ENCODE data around the gene THSD4. TPM values are rescaled to one million over a fixed set of nuclear protein-coding genes. Genes with fewer than 3 reads are reported as not detected.

Gene THSD4
- total and polyA plus RNA-seq, 9 of the 15 experiments (the other 6 are each of a cell fraction or from before 2014, with no cell fraction given) = 0.04 TPM; not detected in 5

GRCh38 chr15:71152542-71152941 lies 37.3 kb downstream of the THSD4 start:
- intact Hi-C loops (cut with micrococcal nuclease) = no loop called here
- WGBS (ENCODE audit: insufficient coverage, low coverage, missing lambda C conversion rate) = 0% methylated on average over 7 of the region's 7 CpGs
- POLR2A ChIA-PET = no interaction called here

DNA sequence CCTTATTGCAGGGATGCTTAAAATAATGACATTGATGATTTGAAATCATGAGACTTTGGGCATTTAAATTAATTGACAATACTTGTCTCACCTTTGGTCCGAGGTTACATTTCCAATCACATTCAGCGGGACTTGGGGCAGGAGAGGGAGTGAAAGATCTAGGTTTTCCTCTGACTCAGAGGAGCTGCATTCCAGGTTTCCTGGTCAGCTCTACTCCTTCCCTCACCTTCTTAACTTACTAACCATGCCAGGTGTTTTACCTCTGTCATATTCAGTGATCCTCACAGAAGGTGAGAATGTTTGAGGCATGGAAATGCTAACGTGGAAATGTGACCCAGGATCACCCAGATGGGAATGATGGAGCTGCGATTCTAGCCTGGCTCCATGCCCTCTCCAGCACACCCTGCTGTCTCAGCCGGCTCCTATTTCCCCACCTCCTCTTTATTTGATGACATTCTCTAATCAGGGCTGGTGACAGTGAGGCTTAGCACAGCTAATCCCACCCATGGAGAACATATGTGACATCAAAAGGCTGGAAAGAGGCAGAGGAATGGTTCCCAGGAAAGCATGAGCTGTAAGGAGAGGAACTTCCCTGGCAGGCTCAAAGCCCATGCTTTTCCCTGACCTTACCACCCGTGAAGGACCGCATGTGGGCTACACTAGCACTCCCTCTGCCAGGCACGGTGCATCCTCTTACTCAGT lies 38.7 kb downstream of the THSD4 start:
- ATAC-seq (no peak), DNase-seq (ENCODE audit: extremely low read depth in 1 of 4, low spot score in 3 of 4) (no peak), FAIRE-seq (no peak)
- no peak overlapping the region for H3K27ac ChIP-seq (ENCODE audit: extremely low read depth, low read depth, low read length)
- no peak overlapping the region for H2AFZ ChIP-seq (ENCODE audit: low read depth, low read length)
- 1% methylated on average over 8 of the region's 8 CpGs for WGBS (ENCODE audit: insufficient coverage, low coverage, missing lambda C conversion rate)
- H3K4me2 ChIP-seq (ENCODE audit: insufficient read depth, low read length) = no peak overlapping the region
- no TSS peak for BruUV-seq (replicated peaks)
- H4K20me1 ChIP-seq (replicated peaks; ENCODE audit: control insufficient read depth, insufficient read depth, low read length) = no peaks in the 10 kb centered on the region
- no peak overlapping the region; a peak in 1 of 4 replicates for H3K9ac ChIP-seq (ENCODE audit: insufficient read depth in 1 of 2, low read depth in 2 of 2, low read length in 2 of 2)
- no peaks in the 10 kb centered on the region for H3K9me1 ChIP-seq (ENCODE audit: control insufficient read depth, insufficient read depth, low read length)
- CTCF ChIA-PET (ENCODE audit: low intra/inter-chr PET ratio) = no interaction called here
- no peaks in the 10 kb centered on the region for H3K27me3 ChIP-seq (ENCODE audit: control insufficient read depth in 2 of 2, insufficient read depth in 2 of 2, low read length in 2 of 2)
- no peaks in the 10 kb centered on the region for H3K9me3 ChIP-seq (replicated peaks; ENCODE audit: control insufficient read depth, insufficient read depth, low read depth, low read length)
- no peaks in the 10 kb centered on the region for H3K4me1 ChIP-seq (replicated peaks in 1 of 2; ENCODE audit: control insufficient read depth in 2 of 2, insufficient read depth in 2 of 2, low read length in 2 of 2)
- TF ChIP-seq TRIM24 (IDR thresholded peaks at IDR 0.05) = no peak
- TF ChIP-seq ZNF717 (CRISPR knock-in tag; IDR thresholded peaks at IDR 0.05) = no peak
- TF ChIP-seq DNMT1 (IDR thresholded peaks at IDR 0.05) = no peak
- TF ChIP-seq CBX5 (IDR thresholded peaks at IDR 0.05; ENCODE audit: borderline replicate concordance, low read depth) = no peak
- TF ChIP-seq, protein P1, sequence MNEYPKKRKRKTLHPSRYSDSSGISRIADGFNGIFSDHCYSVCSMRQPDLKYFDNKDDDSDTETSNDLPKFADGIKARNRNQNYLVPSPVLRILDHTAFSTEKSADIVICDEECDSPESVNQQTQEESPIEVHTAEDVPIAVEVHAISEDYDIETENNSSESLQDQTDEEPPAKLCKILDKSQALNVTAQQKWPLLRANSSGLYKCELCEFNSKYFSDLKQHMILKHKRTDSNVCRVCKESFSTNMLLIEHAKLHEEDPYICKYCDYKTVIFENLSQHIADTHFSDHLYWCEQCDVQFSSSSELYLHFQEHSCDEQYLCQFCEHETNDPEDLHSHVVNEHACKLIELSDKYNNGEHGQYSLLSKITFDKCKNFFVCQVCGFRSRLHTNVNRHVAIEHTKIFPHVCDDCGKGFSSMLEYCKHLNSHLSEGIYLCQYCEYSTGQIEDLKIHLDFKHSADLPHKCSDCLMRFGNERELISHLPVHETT (CRISPR knock-in tag; conservative IDR thresholded peaks at IDR 0.05 in 1 of 2, IDR thresholded peaks at IDR 0.05 in 1 of 2) = no peak
- TF ChIP-seq XRCC5 (IDR thresholded peaks at IDR 0.05; ENCODE audit: low read depth, low read length) = no peak
- in situ Hi-C loops (cut with MboI) (no loop called here), intact Hi-C loops (cut with micrococcal nuclease) (no loop called here)
- no peak overlapping the region for H3K4me3 ChIP-seq
- H3K36me3 ChIP-seq (ENCODE audit: control insufficient read depth, insufficient read depth, low read length) = no peaks in the 10 kb centered on the region
- POLR2A ChIA-PET = interaction anchor here (0.5 to 0.6 kb wide), 3 partner anchors 23 to 607 kb away, joined by 3 to 4 read pairs (median 3); no protein-coding TSS in a partner anchor
- no peaks in the 10 kb centered on the region for H3K79me2 ChIP-seq (ENCODE audit: control insufficient read depth, insufficient read depth, low read length)

More at GRCh38 chr15:71152542-71152941, 37.3 kb downstream of the THSD4 start:
- Histone ChIP-seq H3K79me2 (ENCODE audit: control insufficient read depth, insufficient read depth, low read length) (no peaks in the 10 kb centered on the region), H3K9me1 (ENCODE audit: control insufficient read depth, insufficient read depth, low read length) (no peaks in the 10 kb centered on the region), H2AFZ (ENCODE audit: low read depth, low read length) (no peak overlapping the region), H3K27ac (ENCODE audit: extremely low read depth, low read depth, low read length) (no peak overlapping the region), H3K4me2 (ENCODE audit: insufficient read depth, low read length) (no peak overlapping the region), H4K20me1 (replicated peaks; ENCODE audit: control insufficient read depth, insufficient read depth, low read length) (no peaks in the 10 kb centered on the region), H3K9ac (ENCODE audit: insufficient read depth in 1 of 2, low read depth in 2 of 2, low read length in 2 of 2) (no peak overlapping the region), H3K27me3 (ENCODE audit: control insufficient read depth in 2 of 2, insufficient read depth in 2 of 2, low read length in 2 of 2) (no peaks in the 10 kb centered on the region), H3K4me3 (no peak overlapping the region), H3K9me3 (replicated peaks; ENCODE audit: control insufficient read depth, insufficient read depth, low read depth, low read length) (no peaks in the 10 kb centered on the region), H3K4me1 (replicated peaks in 1 of 2; ENCODE audit: control insufficient read depth in 2 of 2, insufficient read depth in 2 of 2, low read length in 2 of 2) (no peaks in the 10 kb centered on the region), H3K36me3 (ENCODE audit: control insufficient read depth, insufficient read depth, low read length) (no peaks in the 10 kb centered on the region)
- TF ChIP-seq WHSC1 (IDR thresholded peaks at IDR 0.05; ENCODE audit: low read length) = no peak
- TF ChIP-seq, protein P2, sequence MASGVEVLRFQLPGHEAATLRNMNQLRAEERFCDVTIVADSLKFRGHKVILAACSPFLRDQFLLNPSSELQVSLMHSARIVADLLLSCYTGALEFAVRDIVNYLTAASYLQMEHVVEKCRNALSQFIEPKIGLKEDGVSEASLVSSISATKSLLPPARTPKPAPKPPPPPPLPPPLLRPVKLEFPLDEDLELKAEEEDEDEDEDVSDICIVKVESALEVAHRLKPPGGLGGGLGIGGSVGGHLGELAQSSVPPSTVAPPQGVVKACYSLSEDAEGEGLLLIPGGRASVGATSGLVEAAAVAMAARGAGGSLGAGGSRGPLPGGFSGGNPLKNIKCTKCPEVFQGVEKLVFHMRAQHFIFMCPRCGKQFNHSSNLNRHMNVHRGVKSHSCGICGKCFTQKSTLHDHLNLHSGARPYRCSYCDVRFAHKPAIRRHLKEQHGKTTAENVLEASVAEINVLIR (CRISPR knock-in tag; IDR thresholded peaks at IDR 0.05) = no peak
- no peak for TF ChIP-seq NCOA1 (IDR thresholded peaks at IDR 0.05; ENCODE audit: low read depth)
- TF ChIP-seq NFIC (IDR thresholded peaks at IDR 0.05) = peak; percentile 43
- TF ChIP-seq ZNF23 (CRISPR knock-in tag; IDR thresholded peaks at IDR 0.05) = no peak
- in situ Hi-C loops (cut with MboI) = no loop called here
- FAIRE-seq (no peak), ATAC-seq (no peak), DNase-seq (ENCODE audit: extremely low read depth in 1 of 4, low spot score in 3 of 4) (no peak)
- BruUV-seq (replicated peaks) = no TSS peak
- CTCF ChIA-PET (ENCODE audit: low intra/inter-chr PET ratio) = no interaction called here
